A549 (cell line): ENCODE data around the gene RCAN2.

ENCODE experiments used
- CHD2 ChIP-seq: fragments of 150-350 bp; IDR thresholded peaks from 2 replicates; pipeline ENCODE4 v1.6.1; 2014; ENCODE audit warnings: low read length; ENCODE audit not compliant: partially characterized antibody
- MYC ChIP-seq: IDR thresholded peaks from 2 replicates; pipeline ENCODE4 v1.6.1; 2012; ENCODE audit warnings: mild to moderate bottlenecking, inconsistent platforms, low read length, improper control_type of control experiment, borderline replicate concordance
- PBX3 ChIP-seq: IDR thresholded peaks from 2 replicates; pipeline ENCODE4 v1.6.1; 2012
- POLR2A ChIP-seq: IDR thresholded peaks from 2 replicates; pipeline ENCODE4 v1.6.1; 2012; ENCODE audit warnings: mild to moderate bottlenecking, low read length

DNA sequence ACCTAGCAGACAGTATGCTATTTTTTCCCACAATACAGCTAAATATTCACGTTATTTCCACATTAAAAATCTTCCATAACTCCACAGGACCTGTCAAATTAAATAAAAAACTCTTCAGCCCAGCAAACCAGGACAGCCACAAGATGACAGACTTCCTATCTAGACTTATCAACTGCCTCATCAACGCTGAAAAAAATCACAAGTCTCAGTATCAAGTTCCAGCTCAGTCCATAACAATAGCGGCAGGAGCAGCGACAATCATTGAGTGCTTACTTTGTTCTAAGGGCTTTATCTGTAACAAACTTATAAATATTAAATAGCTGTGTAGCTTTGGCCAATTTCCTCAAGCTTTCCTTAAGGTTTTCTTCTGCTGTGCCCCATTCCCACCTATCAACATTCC is 24.7 kb downstream of the RCAN2 start:
- TF ChIP-seq PBX3 (no peak), POLR2A (no peak), MYC (no peak), CHD2 (no peak)
